HG03139 (cell line): ENCODE measurements around the gene NFIC.
"Not testable (repeated sequence)": the region's sequence is repeated elsewhere in the genome, so short reads cannot be mapped to it uniquely, and the experiment has no call there.

Source experiments
- ATAC-seq: cut with Tn5 transposase; IDR thresholded peaks from one replicate; pipeline ENCODE4 v1.9.1; 2021; ENCODE audit not compliant: unreplicated experiment

NFIC gene

GRCh38 chr19:3448616-3449334 is 82.4 kb downstream of the NFIC start:
- no peak for ATAC-seq

GRCh38 chr19:3450796-3451411 is 84.5 kb downstream of the NFIC start:
- no peak for ATAC-seq

GRCh38 chr19:3451451-3451866 is 85.1 kb downstream of the NFIC start:
- no peak for ATAC-seq

- ATAC-seq: no peak
Measured at GRCh38 chr19:3452171-3452941, 86.0 kb downstream of the NFIC start.

GRCh38 chr19:3452942-3453214 is 86.5 kb downstream of the NFIC start:
- ATAC-seq: not testable (repeated sequence)

- no peak for ATAC-seq
Measured at GRCh38 chr19:3453840-3454239, 87.5 kb downstream of the NFIC start.

- no peak for ATAC-seq
Measured at GRCh38 chr19:3454656-3455392, 88.4 kb downstream of the NFIC start.

GRCh38 chr19:3455393-3455955 is 89.1 kb downstream of the NFIC start:
- ATAC-seq: no peak

- no peak for ATAC-seq
Measured at GRCh38 chr19:3455960-3456601, 89.7 kb downstream of the NFIC start.

GRCh38 chr19:3456925-3457527 is 90.6 kb downstream of the NFIC start:
- ATAC-seq: no peak

GRCh38 chr19:3457528-3458228 is 91.3 kb downstream of the NFIC start:
- ATAC-seq: no peak

GRCh38 chr19:3458229-3459088 is 92.1 kb downstream of the NFIC start:
- ATAC-seq: no peak

- no peak for ATAC-seq
Measured at GRCh38 chr19:3459089-3459881, 92.9 kb downstream of the NFIC start.

- ATAC-seq: no peak
Measured at GRCh38 chr19:3459965-3460582, 93.7 kb downstream of the NFIC start.

- ATAC-seq: no peak
Measured at GRCh38 chr19:3462991-3463713, 96.8 kb downstream of the NFIC start.

GRCh38 chr19:3463714-3464586 is 97.6 kb downstream of the NFIC start:
- no peak for ATAC-seq
